Activated T-helper 1 cell treated with anti-CD3 and anti-CD28 coated beads, Interleukin-2, amount 50 U/mL, for 16 hours (primary cell): ENCODE results near the gene SLC4A11.

Experiments
- DNase-seq, 2 donors: peaks; one replicate each; pipeline ENCODE4 v3.0.0-alpha.2; 2020; ENCODE audit warnings: low read depth in 1 of 2, low spot score in 1 of 2

The SLC4A11 gene

DNA sequence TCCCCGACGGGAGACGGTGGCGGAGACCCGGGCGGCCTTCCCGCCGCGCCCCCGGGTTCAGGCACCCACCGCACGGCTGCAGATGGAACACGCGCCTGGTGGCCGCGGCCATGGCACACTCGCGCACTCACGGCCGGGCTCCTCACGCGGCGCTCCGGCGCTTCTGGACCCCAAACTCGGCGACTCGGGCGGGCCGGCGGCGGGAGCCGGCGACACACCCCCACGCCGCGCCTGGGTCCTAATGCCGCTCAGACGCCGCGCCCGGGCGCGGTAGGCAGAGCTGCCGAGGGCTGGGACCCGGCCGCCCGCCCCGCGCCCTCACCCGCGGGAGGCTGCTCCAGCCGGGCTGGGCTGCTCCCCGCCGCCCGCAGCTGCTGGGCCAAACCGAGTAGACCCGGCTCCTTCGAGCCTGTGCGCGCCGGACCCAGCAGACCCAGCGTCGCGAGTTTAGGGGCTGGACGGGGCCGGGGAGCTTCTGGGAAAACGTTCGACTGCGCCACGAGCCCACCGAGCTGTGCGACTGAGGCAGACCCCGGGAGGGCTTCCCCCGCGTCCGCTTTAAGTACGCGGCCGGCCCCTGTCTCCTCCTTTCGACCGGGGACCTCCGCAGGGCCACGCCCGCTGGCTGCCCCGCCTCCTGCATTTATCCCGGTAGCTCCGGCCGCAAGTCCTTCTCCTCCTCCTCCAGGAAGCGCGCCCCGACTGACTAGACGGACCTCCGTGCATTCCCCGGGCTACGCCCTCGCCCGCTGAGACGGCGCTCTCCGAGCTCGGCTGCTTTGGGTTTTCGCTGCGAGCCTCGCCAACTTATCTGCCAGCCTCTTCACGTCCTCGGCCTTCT lies at the start of gene SLC4A11:
TSS of gene SLC4A11 (minus strand) at position 165 of the 841 bp plus-strand sequence. CDS start at position 112, 53 bp downstream.
- DNase-seq = no peak

GRCh38 chr20:3283222-3283820 lies 44.3 kb upstream of the SLC4A11 start:
- no peak for DNase-seq

GRCh38 chr20:3282271-3283221 lies 43.6 kb upstream of the SLC4A11 start:
- DNase-seq = no peak

DNA sequence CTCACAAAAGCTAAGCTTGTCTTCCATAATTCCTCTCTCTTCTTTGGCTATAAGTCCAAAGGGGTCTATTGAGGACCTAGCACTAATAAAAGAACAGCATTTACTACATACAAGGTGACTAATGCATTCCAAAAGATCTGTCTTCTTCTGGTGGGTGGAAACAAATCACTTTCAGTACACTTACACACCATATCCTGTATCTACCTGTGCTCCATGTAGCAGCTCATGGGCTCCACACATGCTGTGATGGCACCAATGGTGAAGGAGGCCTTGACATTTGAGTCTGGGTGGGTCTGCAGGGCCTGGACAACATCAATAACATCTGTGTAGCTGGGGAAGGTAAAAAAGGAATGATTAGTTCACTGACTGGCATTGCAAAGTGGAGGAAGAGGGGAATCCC lies 42.4 kb upstream of the SLC4A11 start:
- no peak for DNase-seq

DNA sequence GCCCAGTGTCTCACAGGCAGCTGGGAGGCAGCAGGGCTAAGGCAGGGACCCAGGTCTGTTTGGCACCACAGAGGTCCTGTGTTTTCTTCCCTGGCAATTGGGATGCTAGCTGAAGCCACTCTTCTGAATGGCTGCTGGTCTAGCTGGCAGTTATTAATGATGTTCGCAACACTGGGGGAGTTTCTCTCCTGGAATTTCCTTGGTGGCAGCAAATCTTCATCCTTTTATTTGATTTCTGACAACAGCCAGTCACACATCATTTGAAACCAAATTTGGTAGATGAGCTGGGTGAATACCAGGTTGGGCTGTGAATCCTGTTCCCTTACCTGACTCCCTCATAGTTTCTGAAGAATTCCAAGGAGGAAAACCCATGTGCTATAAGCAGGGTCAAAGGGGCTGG lies 40.8 kb upstream of the SLC4A11 start:
- no peak for DNase-seq

DNA sequence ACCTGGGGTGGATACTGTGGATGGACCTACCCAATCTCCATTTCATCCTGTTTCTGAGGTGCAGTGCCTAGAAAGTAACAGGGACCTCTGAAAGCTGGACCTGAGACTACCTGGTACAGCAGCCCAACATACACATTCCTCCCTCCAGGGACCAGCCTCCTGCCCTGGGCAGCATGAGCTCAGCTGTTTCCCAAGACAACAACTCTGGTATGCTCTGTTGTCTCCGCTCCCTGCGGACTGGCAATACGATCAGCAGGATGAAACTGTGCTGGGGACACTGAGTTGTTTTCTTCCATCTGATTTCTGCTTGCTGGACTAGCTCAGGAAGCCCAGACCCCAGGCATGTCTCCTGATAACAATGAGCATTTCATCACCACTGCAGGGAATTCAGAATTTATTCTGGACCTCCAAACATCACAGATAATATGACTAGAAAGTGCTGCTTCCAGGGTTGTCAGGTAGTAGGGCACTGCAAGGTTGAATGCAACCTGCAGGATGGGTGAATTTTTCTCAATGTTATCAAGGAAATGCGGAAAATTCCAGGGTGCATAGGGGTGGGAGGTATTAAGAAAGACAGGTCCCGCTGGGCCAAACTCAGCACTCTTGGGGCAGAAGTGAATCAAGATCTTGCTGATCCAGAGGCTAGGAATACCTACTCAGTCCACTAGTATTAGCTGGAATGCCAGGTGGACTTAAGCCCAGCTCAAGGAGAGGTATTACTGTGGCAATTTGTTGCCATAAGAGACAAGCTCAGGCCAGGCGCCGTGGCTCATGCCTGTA lies 38.9 kb upstream of the SLC4A11 start:
- no peak for DNase-seq

DNA sequence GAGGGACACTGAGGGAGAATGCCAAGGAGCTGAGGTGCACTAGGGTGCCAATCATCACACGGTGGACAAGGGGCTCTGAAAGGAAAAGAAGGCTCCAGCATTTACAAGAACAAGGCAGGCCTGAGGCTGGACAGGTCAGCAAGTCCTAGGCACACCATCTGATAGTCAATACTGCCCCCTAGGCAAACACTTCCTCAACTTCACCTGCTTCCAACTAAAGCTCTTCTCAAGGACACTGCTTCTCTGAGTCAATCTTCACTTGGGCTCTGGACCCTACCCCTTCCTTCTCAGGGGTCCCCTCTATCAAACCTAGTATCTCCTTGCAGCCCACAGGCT lies 37.7 kb upstream of the SLC4A11 start:
- DNase-seq = no peak

DNA sequence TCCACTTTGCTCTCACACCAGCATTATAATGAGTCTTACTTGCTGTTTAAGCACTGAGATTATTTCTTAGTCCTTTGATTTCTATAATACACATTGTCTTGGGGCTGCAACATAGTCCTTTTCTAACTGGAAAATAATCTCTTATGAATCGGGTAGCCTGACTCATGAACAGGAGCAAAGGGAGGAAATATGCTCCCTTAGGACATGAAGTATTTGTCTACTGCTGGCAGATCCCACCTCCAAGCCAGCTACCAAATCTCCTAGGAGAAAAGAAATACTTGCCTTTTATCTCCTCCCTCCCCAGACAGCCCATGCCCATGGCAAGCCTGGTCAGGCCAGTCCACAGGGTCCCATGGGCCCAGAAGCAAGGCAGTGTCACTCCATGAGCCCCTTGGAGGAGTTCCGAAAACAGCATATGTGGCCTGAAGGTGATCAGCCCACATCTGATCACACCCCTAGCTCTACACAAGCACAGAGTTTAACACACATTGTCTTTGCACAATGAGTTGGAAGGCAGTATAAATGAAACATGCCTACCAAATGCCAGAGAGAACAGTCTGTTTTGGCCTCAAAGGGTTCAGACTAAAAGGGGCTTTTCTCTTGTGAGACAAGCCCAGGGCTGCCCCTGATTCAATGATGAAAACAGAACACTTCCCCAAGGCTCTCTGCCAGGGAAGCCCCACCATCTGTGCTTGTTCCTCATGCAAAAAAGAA lies 37.1 kb upstream of the SLC4A11 start:
- DNase-seq = no peak

DNA sequence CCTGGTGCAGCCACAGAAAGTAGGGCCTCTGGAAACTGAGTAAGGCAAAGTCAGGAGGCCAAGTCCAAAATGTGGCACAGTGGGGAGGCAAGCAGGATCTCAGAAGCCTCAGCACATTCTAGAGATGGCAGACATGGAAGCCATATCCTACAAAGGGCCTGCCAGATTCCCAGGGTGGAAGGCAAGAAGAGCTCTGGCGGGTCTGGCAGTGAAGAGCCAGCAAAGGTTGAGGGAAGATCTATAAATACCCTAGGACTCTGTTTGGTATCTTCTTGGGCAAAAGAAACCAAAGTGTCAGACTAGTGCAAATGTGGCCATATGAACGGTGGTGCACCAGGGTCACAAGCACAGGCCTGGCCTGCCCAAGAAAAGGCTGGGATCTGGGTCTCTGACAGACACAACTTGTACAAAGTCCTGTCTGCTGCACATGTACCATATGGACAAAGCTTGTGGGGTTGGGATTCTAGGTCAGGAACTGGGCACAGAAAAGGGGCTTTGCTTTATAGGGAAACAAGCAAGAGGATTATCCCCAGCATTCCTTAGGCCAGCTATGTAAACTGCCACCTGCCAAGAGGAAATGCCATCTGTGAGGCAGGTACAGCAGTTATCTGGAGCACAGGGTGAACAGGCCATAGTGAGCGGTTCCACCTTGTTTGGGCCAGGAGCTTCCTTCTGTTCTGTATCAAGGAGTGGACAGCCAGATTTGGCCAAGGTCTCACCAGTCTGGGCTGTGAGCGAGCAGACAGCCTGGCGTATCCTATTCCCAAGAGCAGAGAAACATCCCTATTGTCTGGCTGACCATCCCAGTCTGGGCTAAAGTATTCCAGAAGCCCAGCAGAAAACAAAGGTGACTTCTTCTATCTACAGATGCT lies 36.3 kb upstream of the SLC4A11 start:
- no peak for DNase-seq

DNA sequence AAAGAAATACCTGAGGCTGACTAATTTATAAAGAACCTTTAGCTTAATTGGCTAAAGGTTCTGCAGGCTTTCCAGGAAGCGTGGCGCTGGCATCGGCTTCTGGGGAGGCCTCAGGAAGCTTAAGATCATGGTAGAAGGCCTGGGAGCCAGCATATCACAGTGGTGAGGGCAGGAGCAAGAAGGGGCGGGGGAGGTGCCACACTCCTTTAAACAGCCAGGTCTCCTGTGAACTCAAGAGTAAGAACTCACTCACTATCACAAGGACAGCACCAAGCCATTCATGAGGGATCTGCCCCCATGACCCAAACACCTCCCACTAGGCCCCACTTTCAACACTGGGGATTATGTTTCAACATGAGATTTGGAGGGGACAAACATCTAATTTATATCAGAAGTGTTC lies 34.4 kb upstream of the SLC4A11 start:
- DNase-seq = no peak

GRCh38 chr20:3270051-3270450 lies 31.1 kb upstream of the SLC4A11 start:
- no peak for DNase-seq

DNA sequence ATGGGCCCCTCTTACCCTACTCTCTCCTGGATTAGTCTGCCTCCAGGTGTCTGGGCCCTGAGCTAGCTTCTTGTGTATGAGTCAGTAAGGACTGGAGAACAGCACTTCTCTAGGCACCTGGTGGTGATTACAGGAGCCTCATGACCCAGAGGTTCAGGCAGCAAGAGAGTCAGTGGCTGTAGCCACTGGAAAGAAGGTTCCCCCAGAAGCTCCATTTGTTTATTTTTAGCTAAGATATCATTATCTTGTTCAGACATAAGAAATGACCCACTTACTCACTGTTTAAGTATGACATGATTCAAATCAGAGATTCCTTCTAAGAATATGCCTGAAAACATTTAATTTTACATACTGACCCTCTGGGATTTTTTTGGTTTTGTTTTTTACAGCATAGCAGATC lies 23.6 kb upstream of the SLC4A11 start:
- DNase-seq = no peak

- no peak for DNase-seq
Measured at GRCh38 chr20:3258429-3258828, 19.4 kb upstream of the SLC4A11 start.

DNA sequence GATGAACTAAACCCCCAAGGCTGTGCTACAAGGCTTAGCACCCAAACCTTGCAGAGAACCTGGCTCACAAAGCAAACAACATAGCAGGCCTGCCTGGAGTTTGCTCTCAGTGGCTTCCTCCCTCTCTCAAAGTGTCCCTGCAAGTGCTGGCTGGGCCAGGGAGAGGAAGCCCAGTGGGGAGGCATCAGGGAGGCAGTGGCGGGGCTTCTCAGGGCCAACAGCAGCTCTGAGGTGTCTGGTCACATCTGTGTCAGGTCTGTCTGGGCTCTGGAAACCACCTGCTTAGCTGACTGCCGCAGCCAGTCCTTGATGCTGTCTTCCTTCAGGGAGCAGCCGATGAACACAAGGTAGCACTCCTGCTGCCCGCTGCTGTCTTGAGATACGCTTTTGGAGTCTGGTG lies 16.7 kb upstream of the SLC4A11 start:
- DNase-seq = no peak

DNA sequence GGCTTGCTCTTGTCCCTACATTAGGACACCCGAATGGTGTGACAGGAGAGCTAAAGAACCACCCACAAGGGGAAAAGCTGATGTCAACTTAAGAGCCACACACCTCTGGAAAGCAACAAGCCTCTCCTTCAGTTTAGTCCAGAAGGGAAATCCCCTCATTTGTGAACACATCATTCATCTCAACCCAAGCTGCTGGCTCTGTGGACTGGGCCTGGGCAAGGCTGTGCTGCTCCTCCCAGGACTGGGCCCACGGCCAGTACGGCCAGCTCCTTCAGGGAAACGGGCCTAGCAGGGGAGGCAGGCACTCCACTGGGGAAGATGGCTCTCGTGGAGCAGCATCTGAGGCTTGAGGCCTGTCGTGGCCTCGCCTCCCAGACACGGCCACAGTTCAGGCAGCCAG lies 12.8 kb upstream of the SLC4A11 start:
- DNase-seq = no peak

DNA sequence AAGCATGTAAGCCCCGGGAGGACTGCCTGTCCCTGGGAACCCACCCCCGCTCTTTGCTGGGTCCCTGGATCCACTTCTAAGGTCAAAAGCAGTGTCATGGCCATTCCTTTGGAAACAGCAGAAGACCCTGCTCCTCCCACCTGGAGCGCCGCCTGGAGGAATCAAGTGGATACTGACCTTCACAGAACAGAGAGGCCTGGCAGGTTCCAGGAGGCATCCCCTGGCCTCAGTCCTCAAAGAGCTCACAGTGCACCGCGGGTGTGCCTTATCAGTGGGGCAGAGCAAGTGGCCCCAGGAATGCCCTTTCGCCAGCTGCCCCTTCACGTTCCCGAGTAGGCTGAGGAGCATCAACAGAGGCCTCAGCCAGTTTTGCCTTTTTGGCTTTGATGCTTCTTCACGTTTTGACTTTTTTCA lies 11.1 kb upstream of the SLC4A11 start:
- DNase-seq = no peak

- no peak for DNase-seq
Measured at GRCh38 chr20:3248993-3249347, 10.0 kb upstream of the SLC4A11 start.

DNA sequence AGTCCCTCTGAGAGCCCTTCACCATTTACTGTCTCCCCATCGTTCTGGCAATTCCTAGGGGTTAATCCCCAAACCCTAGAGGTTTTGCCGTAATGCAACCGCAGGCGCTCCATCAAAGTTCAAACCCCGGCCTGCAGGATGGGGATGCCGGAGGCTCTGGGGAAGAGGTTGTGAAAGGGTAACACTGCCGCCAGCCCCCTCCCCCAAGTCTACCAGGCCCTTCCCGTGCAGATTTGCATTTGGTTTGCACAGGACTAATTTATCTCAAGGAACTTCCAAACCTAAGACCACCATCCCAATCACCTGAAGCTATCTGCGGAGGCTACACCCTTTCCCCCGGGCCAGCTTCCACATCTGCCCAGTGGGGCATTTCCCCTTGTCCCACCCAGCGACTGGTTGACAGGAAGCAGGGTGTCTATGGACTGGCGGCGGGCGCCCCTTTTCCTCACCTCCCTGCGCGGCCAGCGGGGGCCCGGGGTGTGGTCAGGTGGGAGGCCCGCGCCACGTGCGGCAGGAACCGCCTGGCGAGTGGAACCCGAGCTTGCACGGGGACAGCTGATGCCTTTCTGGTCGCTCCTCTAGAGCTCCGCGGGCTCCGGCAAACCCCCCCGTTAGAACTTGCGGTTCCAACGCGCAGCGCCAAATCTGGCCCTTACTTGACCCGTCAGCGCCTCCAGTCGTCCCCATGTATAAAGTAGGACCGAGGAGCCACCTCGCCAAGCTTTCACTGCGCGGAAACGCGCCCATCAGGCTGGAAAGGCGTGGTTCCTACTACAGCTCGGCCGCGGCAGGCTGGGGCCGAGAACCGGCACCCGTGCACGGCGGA lies 9.4 kb upstream of the SLC4A11 start:
- no peak for DNase-seq

GRCh38 chr20:3247638-3248037 lies 8.6 kb upstream of the SLC4A11 start:
- DNase-seq = no peak
